A673 (cell line): ENCODE data around the gene TNP1.

Experiments
- EZH2 ChIP-seq: fragments of 200-600 bp; sonication (generic); IDR thresholded peaks from 2 replicates; pipeline ENCODE4 v1.6.1; 2017; ENCODE audit warnings: borderline replicate concordance, low read depth, mild to moderate bottlenecking, mixed read lengths, antibody characterized with exemption, low read length; ENCODE audit not compliant: poor library complexity, severe bottlenecking
- TF ChIP-seq, protein P1 (sequence below): fragments of 300-800, 200-600 bp; sonication (generic); conservative IDR thresholded peaks from 2 replicates; pipeline ENCODE4 v1.5.1; 2017; ENCODE audit warnings: low read depth, mild to moderate bottlenecking, antibody characterized with exemption, low read length, moderate library complexity, mixed read lengths

DNA sequence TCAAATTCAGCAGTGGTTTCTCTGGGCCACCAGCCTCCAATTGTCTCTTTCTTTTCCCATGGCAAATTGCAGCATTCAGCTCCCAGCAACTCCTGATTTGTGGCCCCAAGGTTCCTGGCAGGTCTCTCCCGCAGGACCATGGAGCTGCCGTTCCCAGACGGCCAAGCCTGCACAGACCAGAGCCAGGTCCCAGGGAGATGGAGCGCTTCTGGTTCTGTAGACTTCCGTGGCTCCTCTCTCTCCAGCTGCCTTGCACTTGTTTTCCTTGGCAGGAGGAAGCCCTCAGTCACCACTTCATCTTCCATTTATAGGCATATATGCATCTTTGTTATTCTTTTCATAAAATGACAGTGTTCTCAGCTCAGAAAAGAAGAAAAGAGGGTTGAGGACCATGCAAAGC lies 21.7 kb downstream of the TNP1 start:
- TF ChIP-seq, protein P1, sequence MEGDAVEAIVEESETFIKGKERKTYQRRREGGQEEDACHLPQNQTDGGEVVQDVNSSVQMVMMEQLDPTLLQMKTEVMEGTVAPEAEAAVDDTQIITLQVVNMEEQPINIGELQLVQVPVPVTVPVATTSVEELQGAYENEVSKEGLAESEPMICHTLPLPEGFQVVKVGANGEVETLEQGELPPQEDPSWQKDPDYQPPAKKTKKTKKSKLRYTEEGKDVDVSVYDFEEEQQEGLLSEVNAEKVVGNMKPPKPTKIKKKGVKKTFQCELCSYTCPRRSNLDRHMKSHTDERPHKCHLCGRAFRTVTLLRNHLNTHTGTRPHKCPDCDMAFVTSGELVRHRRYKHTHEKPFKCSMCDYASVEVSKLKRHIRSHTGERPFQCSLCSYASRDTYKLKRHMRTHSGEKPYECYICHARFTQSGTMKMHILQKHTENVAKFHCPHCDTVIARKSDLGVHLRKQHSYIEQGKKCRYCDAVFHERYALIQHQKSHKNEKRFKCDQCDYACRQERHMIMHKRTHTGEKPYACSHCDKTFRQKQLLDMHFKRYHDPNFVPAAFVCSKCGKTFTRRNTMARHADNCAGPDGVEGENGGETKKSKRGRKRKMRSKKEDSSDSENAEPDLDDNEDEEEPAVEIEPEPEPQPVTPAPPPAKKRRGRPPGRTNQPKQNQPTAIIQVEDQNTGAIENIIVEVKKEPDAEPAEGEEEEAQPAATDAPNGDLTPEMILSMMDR = no peak
- TF ChIP-seq EZH2 = no peak
